ENCODE measurements around the gene IFT57.

- TF ChIP-seq, protein P1, sequence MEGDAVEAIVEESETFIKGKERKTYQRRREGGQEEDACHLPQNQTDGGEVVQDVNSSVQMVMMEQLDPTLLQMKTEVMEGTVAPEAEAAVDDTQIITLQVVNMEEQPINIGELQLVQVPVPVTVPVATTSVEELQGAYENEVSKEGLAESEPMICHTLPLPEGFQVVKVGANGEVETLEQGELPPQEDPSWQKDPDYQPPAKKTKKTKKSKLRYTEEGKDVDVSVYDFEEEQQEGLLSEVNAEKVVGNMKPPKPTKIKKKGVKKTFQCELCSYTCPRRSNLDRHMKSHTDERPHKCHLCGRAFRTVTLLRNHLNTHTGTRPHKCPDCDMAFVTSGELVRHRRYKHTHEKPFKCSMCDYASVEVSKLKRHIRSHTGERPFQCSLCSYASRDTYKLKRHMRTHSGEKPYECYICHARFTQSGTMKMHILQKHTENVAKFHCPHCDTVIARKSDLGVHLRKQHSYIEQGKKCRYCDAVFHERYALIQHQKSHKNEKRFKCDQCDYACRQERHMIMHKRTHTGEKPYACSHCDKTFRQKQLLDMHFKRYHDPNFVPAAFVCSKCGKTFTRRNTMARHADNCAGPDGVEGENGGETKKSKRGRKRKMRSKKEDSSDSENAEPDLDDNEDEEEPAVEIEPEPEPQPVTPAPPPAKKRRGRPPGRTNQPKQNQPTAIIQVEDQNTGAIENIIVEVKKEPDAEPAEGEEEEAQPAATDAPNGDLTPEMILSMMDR (IDR thresholded peaks at IDR 0.05): no peak
- TF ChIP-seq EP300 (IDR thresholded peaks at IDR 0.05): no peak
These were observed 19.4 kb downstream of the IFT57 start for GRCh38 chr3:108202834-108203233.
